ENCODE results near the gene YIPF6. TPM values are rescaled to one million over a fixed set of nuclear protein-coding genes. Genes with fewer than 3 reads are reported as not detected.

Gene YIPF6
- total and polyA plus RNA-seq, 9 of the 15 experiments (the other 6 are each of a cell fraction or from before 2014, with no cell fraction given) = 7.7 to 44.2 (median 22.4) TPM

GRCh38 chrX:68480969-68481368, 17.9 kb upstream of the YIPF6 start:
- TF ChIP-seq ZNF507 (tag; conservative IDR thresholded peaks at IDR 0.05) (no peak), CLOCK (CRISPR knock-in tag; IDR thresholded peaks at IDR 0.05; ENCODE audit: borderline replicate concordance) (no peak), ATF6 (CRISPR knock-in tag; IDR thresholded peaks at IDR 0.05) (no peak), TCF3 (CRISPR knock-in tag; IDR thresholded peaks at IDR 0.05) (no peak), POLR2A (conservative IDR thresholded peaks at IDR 0.05) (no peak), ZNF655 (CRISPR knock-in tag; IDR thresholded peaks at IDR 0.05) (no peak), IRF2 (CRISPR knock-in tag; IDR thresholded peaks at IDR 0.05) (no peak), SMARCC2 (IDR thresholded peaks at IDR 0.05; ENCODE audit: low read depth) (no peak), TCF15 (CRISPR knock-in tag; IDR thresholded peaks at IDR 0.05) (no peak), MIER1 (IDR thresholded peaks at IDR 0.05; ENCODE audit: low read depth) (no peak), SP1 (CRISPR knock-in tag; IDR thresholded peaks at IDR 0.05) (no peak), ARHGAP35 (IDR thresholded peaks at IDR 0.05; ENCODE audit: partially characterized antibody) (no peak), KHSRP (IDR thresholded peaks at IDR 0.05) (no peak), PHF21A (IDR thresholded peaks at IDR 0.05; ENCODE audit: borderline replicate concordance, low read depth) (no peak)
- Histone ChIP-seq H3K9me1 (ENCODE audit: control insufficient read depth, insufficient read depth, low read length) (no peaks in the 10 kb centered on the region), H3K9me3 (replicated peaks; ENCODE audit: control insufficient read depth, insufficient read depth, low read depth, low read length) (no peaks in the 10 kb centered on the region), H3K36me3 (ENCODE audit: control insufficient read depth, insufficient read depth, low read length) (no peaks in the 10 kb centered on the region), H4K20me1 (replicated peaks; ENCODE audit: control insufficient read depth, insufficient read depth, low read length) (no peaks in the 10 kb centered on the region), H3K4me1 (replicated peaks in 1 of 2; ENCODE audit: control insufficient read depth in 2 of 2, insufficient read depth in 2 of 2, low read length in 2 of 2) (no peaks in the 10 kb centered on the region), H3K27ac (ENCODE audit: extremely low read depth, low read depth, low read length) (no peak overlapping the region), H2AFZ (ENCODE audit: low read depth, low read length) (no peak overlapping the region), H3K9ac (ENCODE audit: insufficient read depth in 1 of 2, low read depth in 2 of 2, low read length in 2 of 2) (no peak overlapping the region), H3K4me3 (no peak overlapping the region), H3K27me3 (ENCODE audit: control insufficient read depth in 2 of 2, insufficient read depth in 2 of 2, low read length in 2 of 2) (no peaks in the 10 kb centered on the region), H3K79me2 (ENCODE audit: control insufficient read depth, insufficient read depth, low read length) (no peaks in the 10 kb centered on the region), H3K4me2 (ENCODE audit: insufficient read depth, low read length) (no peak overlapping the region)
- WGBS (ENCODE audit: insufficient coverage, low coverage, missing lambda C conversion rate) = 50% methylated on average over 1 of the region's 1 CpG
- CTCF ChIA-PET (ENCODE audit: low intra/inter-chr PET ratio) = no interaction called here
- FAIRE-seq (no peak), ATAC-seq (no peak), DNase-seq (ENCODE audit: extremely low read depth in 1 of 4, low spot score in 3 of 4) (no peak)
- POLR2A ChIA-PET = interaction anchor here (1.0 kb wide), 1 partner anchor 18 kb away, joined by 3 read pairs; the partner anchor contains the start of gene YIPF6
- no TSS peak for BruUV-seq (replicated peaks)
- intact Hi-C loops (cut with micrococcal nuclease) (no loop called here), in situ Hi-C loops (cut with MboI) (no loop called here)

All from K562 (cell line).